Measurements from ENCODE around the gene TERC.

Gene TERC

GRCh38 chr3:169764882-169765612, at the start of gene TERC:
TERC (minus strand) TSS chr3:169765060.
- TF ChIP-seq CTCF (conservative IDR thresholded peaks at IDR 0.05; ENCODE audit: control insufficient read depth, insufficient read depth, low read depth, low read length) = no peak
- DNase-seq (ENCODE audit: low read depth) = peak; percentile 93
- peak within 1 kb of the TSS; percentile 86 for H3K4me3 ChIP-seq (ENCODE audit: control insufficient read depth, low read depth, low read length)

DNA sequence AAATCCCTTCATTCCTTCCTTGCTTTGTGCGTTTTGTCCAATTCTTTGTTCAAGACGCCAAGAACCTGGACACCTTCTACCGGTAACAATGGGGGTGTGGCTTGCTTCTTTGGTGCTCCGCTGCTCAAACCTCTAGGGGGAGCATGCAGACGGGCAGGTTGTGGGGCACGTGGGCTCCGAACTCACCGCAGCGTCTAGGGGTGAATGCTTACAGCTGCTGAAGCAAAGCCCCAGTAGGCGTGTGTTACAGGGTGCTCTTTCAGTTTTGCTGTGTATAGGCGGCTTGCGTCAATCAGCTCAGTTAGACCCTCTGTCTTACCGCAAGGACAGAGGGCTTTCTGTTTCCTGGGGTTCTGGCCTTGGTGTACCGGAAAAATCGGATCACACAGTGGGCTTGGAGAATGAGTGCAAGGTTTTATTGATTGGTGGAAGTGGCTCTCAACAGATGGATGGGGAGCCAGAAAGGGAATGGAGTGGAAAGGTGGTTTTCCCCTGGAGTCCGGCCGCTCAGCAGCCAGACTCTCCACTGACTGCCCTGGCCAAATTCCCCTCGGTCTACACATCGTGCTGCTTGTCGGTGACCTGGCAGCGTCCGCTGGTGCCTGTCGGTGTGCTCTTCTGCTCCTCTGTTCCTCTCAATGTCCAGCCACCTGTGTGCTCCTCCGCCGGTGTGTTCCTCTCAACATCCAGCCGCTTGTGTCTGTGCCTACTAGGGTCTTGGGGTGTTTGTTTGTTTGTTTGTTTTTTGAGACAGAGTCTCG, 49.1 kb upstream of the TERC start:
- peak; percentile 12 for DNase-seq (ENCODE audit: low read depth)
- H3K4me3 ChIP-seq (ENCODE audit: control insufficient read depth, low read depth, low read length) = peak overlapping the region; percentile 19
- peak; percentile 29 for TF ChIP-seq CTCF (conservative IDR thresholded peaks at IDR 0.05; ENCODE audit: control insufficient read depth, insufficient read depth, low read depth, low read length)

GRCh38 chr3:169813278-169813677, 48.4 kb upstream of the TERC start:
- no peak for DNase-seq (ENCODE audit: low read depth)
- peak overlapping the region; percentile 57 for H3K4me3 ChIP-seq (ENCODE audit: control insufficient read depth, low read depth, low read length)

GRCh38 chr3:169812332-169813235, 47.7 kb upstream of the TERC start, which contains the start of the genes LRRC34 and LRRIQ4:
LRRC34 (minus strand) TSS chr3:169812904; CDS start chr3:169812548, 356 bp downstream.
LRRIQ4 (plus strand) TSS chr3:169812870; CDS start chr3:169821922, 9,052 bp downstream.
- peak within 1 kb of the TSS; percentile 57 for H3K4me3 ChIP-seq (ENCODE audit: control insufficient read depth, low read depth, low read length)
- peak; percentile 82 for DNase-seq (ENCODE audit: low read depth)
- TF ChIP-seq CTCF (conservative IDR thresholded peaks at IDR 0.05; ENCODE audit: control insufficient read depth, insufficient read depth, low read depth, low read length) = no peak

More at GRCh38 chr3:169813278-169813677, 48.4 kb upstream of the TERC start:
- TF ChIP-seq CTCF (conservative IDR thresholded peaks at IDR 0.05; ENCODE audit: control insufficient read depth, insufficient read depth, low read depth, low read length) = no peak

DNA sequence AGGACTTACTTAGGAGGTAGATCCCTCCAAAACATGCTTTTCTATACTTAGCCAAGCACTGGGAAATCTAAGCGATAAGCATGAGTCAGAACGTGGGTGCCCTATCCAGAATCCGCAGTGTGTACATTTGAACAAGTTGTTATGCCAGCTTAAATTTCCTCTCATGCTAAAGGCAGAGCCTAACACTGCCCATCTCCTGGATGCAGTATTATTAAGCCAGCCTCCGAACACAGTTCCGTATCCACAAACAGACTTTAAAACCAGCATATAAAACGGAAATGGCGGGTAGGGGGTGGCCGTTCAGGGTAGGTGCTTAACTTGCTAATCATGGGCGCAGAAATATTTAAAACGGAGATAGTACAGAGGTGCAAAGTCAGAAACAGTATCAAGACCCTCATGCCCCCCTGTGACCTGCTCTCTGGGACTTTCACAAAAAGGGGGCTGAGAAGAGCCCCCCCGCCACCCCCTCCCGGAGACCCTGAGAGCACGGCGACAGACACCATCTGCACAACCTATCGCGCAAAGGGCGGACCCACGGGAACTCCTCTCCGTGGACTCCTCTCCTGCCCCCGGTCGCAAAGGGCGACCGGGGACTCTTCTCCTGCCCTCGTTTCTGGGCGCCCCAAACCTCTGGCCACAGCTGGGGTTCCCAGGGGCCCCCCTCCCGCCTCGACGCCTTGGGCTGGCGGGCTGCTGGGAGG, 46.9 kb upstream of the TERC start:
- TF ChIP-seq CTCF (conservative IDR thresholded peaks at IDR 0.05; ENCODE audit: control insufficient read depth, insufficient read depth, low read depth, low read length) = no peak
- DNase-seq (ENCODE audit: low read depth) = peak; percentile 82
- H3K4me3 ChIP-seq (ENCODE audit: control insufficient read depth, low read depth, low read length) = peak overlapping the region; percentile 57

Measured in fibroblast of mammary gland (primary cell).